K562 (cell line): ENCODE measurements around the gene UBAC2. TPM values are rescaled to one million over a fixed set of nuclear protein-coding genes. Genes with fewer than 3 reads are reported as not detected.

Experiments used
- ATAC-seq: fragments of 200-7000 bp; cut with Tn5 transposase; 3 replicates; pipeline ENCODE4 v1.9.1; 2020; ENCODE audit warnings: moderate library complexity
- BruUV-seq: library from RNA; stranded (reverse); fragments of 400-500 nt; replicated peaks from 2 replicates; lab custom pipeline; 2021; lab: Mats Ljungman, UMichigan
- CTCF ChIA-PET: fragments of 300-600 bp; formaldehyde crosslinking; extraction: SDS; loops from one replicate; lab custom pipeline; 2021; ENCODE audit warnings: low intra/inter-chr PET ratio; lab: Yijun Ruan, JAX
- POLR2A ChIA-PET: fragments of 300-600, 350-650 bp; sonication (Branson Sonifier 250); formaldehyde crosslinking; extraction: SDS; loops from one replicate; lab custom pipeline; 2021; ENCODE audit warnings: antibody characterized with exemption, inconsistent platforms; lab: Yijun Ruan, JAX
- DNase-seq, 4 experiments: peaks; one replicate each; pipeline versions ENCODE4 v3.0.0 to v3.0.0-alpha.2; 2011 to 2018; ENCODE audit warnings: low spot score in 3 of 4, mixed read lengths in 3 of 4; ENCODE audit errors: extremely low read depth in 1 of 4
- FAIRE-seq: peaks from 2 replicates; lab custom pipeline; 2011; peaks lifted over from hg19 to GRCh38; lab: Jason Lieb, UNC
- H2AFZ ChIP-seq: 2 replicates; pipeline ENCODE4 v1.6.0; 2011; ENCODE audit warnings: low read depth, low read length, control low read depth, inconsistent platforms
- H3K27ac ChIP-seq: fragments of 200-600 bp; 3 replicates; pipeline ENCODE4 v1.8.0; 2011; ENCODE audit warnings: low read depth, mild to moderate bottlenecking, control low read depth, inconsistent platforms, low read length, moderate library complexity, mixed read lengths; ENCODE audit errors: extremely low read depth
- H3K27me3 ChIP-seq, 2 experiments: fragments of 300-600 bp in 1 of 2; 2 replicates in 1 of 2; 3 replicates in 1 of 2; pipeline versions ENCODE4 v1.6.0 to v1.8.0; 2011; ENCODE audit warnings: inconsistent platforms in 2 of 2, low read length in 2 of 2, mild to moderate bottlenecking in 1 of 2, mixed read lengths in 1 of 2, moderate library complexity in 1 of 2; ENCODE audit not compliant: control insufficient read depth in 2 of 2, insufficient read depth in 2 of 2
- H3K36me3 ChIP-seq: fragments of 300-600 bp; 3 replicates; pipeline ENCODE4 v1.8.0; 2011; ENCODE audit warnings: mild to moderate bottlenecking, low read length, inconsistent platforms; ENCODE audit not compliant: control insufficient read depth, insufficient read depth
- H3K4me1 ChIP-seq, 2 experiments: fragments of 200-600 bp in 1 of 2; replicated peaks in 1 of 2; 2 replicates in 1 of 2; 3 replicates in 1 of 2; pipeline versions ENCODE4 v1.5.1 to v1.8.0; 2011; ENCODE audit warnings: inconsistent platforms in 2 of 2, low read length in 2 of 2, mild to moderate bottlenecking in 1 of 2, mixed read lengths in 1 of 2, moderate library complexity in 1 of 2; ENCODE audit not compliant: control insufficient read depth in 2 of 2, insufficient read depth in 2 of 2
- H3K4me2 ChIP-seq: 2 replicates; pipeline ENCODE4 v1.6.1; 2011; ENCODE audit warnings: low read length, control low read depth, inconsistent platforms, mixed read lengths; ENCODE audit not compliant: insufficient read depth
- H3K4me3 ChIP-seq: fragments of 200-600 bp; sonication (generic), shearing (Covaris generic); 2 replicates; pipeline ENCODE4 v1.5.1; 2016; ENCODE audit warnings: control low read depth, inconsistent platforms
- H3K79me2 ChIP-seq: fragments of 200-600 bp; 3 replicates; pipeline ENCODE4 v1.8.0; 2011; ENCODE audit warnings: low read length, inconsistent platforms; ENCODE audit not compliant: control insufficient read depth, insufficient read depth
- H3K9ac ChIP-seq, 2 experiments: 2 replicates each; pipeline versions ENCODE4 v1.6.0 to v1.6.1; 2011; ENCODE audit warnings: low read depth in 2 of 2, low read length in 2 of 2, control low read depth in 1 of 2, inconsistent platforms in 1 of 2, mild to moderate bottlenecking in 1 of 2, mixed read lengths in 1 of 2; ENCODE audit not compliant: insufficient read depth in 1 of 2
- H3K9me1 ChIP-seq: one replicate; pipeline ENCODE4 v1.6.0; 2011; ENCODE audit warnings: inconsistent platforms, mild to moderate bottlenecking, low read length, moderate library complexity; ENCODE audit not compliant: control insufficient read depth, insufficient read depth
- H3K9me3 ChIP-seq: replicated peaks from 2 replicates; pipeline ENCODE4 v1.5.1; 2011; ENCODE audit warnings: low read depth, low read length, inconsistent platforms; ENCODE audit not compliant: control insufficient read depth, insufficient read depth
- H4K20me1 ChIP-seq: replicated peaks from 2 replicates; pipeline ENCODE4 v1.6.1; 2011; ENCODE audit warnings: low read length, inconsistent platforms, mixed read lengths; ENCODE audit not compliant: control insufficient read depth, insufficient read depth
- BCOR ChIP-seq: fragments of 450-650 bp; IDR thresholded peaks from 2 replicates; pipeline ENCODE4 v1.6.1; 2016
- CHD2 ChIP-seq: IDR thresholded peaks from 2 replicates; pipeline ENCODE4 v1.6.1; 2011; ENCODE audit warnings: low read depth, low read length
- RBM14 ChIP-seq: fragments of 200-400 bp; formaldehyde crosslinking; IDR thresholded peaks from 2 replicates; pipeline ENCODE4 v1.6.1; 2018; ENCODE audit warnings: low read depth, mild to moderate bottlenecking, low read length, moderate library complexity, borderline replicate concordance; ENCODE audit not compliant: insufficient read depth
- RBM25 ChIP-seq: fragments of 200-400 bp; formaldehyde crosslinking; IDR thresholded peaks from 2 replicates; pipeline ENCODE4 v1.6.1; 2018; ENCODE audit warnings: low read length, low read depth, moderate library complexity; ENCODE audit not compliant: severe bottlenecking
- TAF15 ChIP-seq: fragments of 200-400 bp; formaldehyde crosslinking; IDR thresholded peaks from 2 replicates; pipeline ENCODE4 v1.6.1; 2017; ENCODE audit warnings: mild to moderate bottlenecking, low read depth, low read length, moderate library complexity
- ZNF143 ChIP-seq: sonication (generic); formaldehyde crosslinking; IDR thresholded peaks from 2 replicates; pipeline ENCODE4 v1.9.0; 2022; ENCODE audit warnings: mild to moderate bottlenecking, missing genetic modification reagents
- WGBS: fragments of 100-300 bp; shearing (Covaris generic); methylation state at CpG from one replicate; pipeline ENCODE4 v1.1.6; 2016; ENCODE audit warnings: low coverage, mixed read lengths; ENCODE audit not compliant: insufficient coverage; ENCODE audit errors: missing lambda C conversion rate; 5-methylcytosine and 5-hydroxymethylcytosine counted together
- in situ Hi-C: fragments of 300-500 bp; cut with MboI; formaldehyde crosslinking; loops from 4 replicates; pipeline ENCODE4 v1.15.0; 2018; ENCODE audit warnings: inconsistent platforms, mixed read lengths
- intact Hi-C: fragments of 100-400 bp; cut with micrococcal nuclease; formaldehyde crosslinking; loops from 2 replicates; pipeline ENCODE4 v1.14.2; 2022
- polyA plus RNA-seq, 8 experiments: library from polyadenylated mRNA; depleted of rRNA in 4 of 8; stranded (reverse) in 5 of 8; unstranded in 3 of 8; fragments of >200 nt; fragmentation: Nextera tagmentation in 2 of 8; fragmentation: Illumina TruSeq in 1 of 8; extraction: Ambion mirVana in 2 of 8; extraction: Trizol in 1 of 8; gene quantifications; 2 replicates each; pipeline versions ENCODE4 v1.2.1 to v1.2.3, GENCODE V29; 2011 to 2014; ENCODE audit warnings: inconsistent platforms in 1 of 8, missing spikeins in 1 of 8
- total RNA-seq, 7 experiments: library from RNA; depleted of rRNA in 6 of 7; stranded (reverse); fragments of >200 nt in 6 of 7; fragmentation: Illumina TruSeq in 2 of 7; extraction: Trizol in 2 of 7; gene quantifications; 2 replicates each; pipeline versions ENCODE4 v1.2.1 to v1.2.3, GENCODE V29; 2011 to 2021; ENCODE audit warnings: low replicate concordance in 1 of 7
- TF ChIP-seq, protein P1 (sequence below), 3 experiments: IDR thresholded peaks in 2 of 3; conservative IDR thresholded peaks in 1 of 3; 2 replicates each; pipeline ENCODE4 v1.5.1; 2011 to 2012; ENCODE audit warnings: low read length in 3 of 3, mild to moderate bottlenecking in 3 of 3, control low read depth in 2 of 3, improper control_type of control experiment in 1 of 3, inconsistent platforms in 1 of 3, low read depth in 1 of 3, mixed read lengths in 1 of 3, moderate library complexity in 1 of 3; ENCODE audit not compliant: insufficient read depth in 2 of 3
- TF ChIP-seq, protein P2 (sequence below): fragments of 200-800 bp; sonication (Bioruptor generic); IDR thresholded peaks from 2 replicates; pipeline ENCODE4 v1.6.1; 2016; ENCODE audit warnings: missing genetic modification characterization, missing compliant biosample characterization

UBAC2 gene
- total and polyA plus RNA-seq, 9 of the 15 experiments (the other 6 are each of a cell fraction or from before 2014, with no cell fraction given): 6.0 to 84.1 (median 32.3) TPM

DNA sequence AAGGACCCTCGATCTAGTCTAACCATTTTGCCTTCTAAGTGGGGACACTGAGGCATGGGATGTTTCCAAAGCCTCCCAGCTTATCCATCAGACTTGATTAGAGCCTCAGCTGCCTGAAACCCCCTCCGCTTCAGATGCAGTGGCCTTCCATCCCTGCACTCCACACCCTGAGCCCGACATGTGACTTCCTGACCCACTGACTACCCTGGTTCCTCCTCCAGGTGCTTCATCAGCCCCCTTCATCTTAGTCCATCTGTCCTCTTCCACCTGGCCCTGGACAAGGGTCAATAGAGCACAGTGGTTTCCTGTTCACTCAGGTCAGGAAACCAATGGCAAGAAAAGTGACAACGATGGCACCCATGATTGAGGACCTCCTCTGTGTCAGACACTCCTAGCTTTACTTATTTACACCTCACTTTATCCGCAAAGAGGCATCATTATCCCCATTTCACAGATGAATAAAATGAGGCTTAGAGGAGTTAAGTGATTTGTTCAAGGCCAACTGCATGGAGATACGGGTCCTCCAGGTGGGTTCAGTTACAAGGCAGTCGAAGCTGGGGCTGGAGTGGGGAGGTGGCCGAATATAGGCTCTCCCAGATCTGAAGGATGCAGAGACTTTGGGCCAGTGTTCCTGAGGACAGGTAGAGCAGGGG lies 219.1 kb downstream of the UBAC2 start:
- no peak overlapping the region for H3K4me2 ChIP-seq

DNA sequence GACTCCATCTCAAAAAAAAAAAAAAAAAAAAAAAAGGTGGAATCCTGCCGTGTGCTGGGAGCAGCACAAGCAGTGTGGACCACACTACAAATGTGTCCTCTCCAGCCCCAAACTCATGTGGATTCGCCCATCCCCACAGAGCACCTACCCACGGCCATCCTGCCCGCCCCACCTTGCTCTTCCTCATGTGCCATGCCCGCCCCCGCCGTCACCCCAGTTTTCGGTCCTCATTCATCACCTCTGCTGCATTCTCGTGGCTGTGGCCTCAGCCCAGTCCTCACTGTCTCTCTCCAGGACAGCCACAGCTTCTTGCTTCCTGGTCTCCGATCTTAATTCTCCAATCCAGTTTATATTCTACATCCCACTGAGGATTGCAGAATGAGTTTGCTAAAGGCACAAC lies 220.6 kb downstream of the UBAC2 start:
- ATAC-seq (no peak), DNase-seq (no peak), FAIRE-seq (no peak)
- Histone ChIP-seq H3K4me2 (no peak overlapping the region), H4K20me1 (no peaks in the 10 kb centered on the region), H3K9me3 (no peaks in the 10 kb centered on the region), H3K4me3 (no peak overlapping the region), H3K9ac (no peak overlapping the region), H3K9me1 (no peaks in the 10 kb centered on the region), H3K79me2 (no peaks in the 10 kb centered on the region), H3K4me1 (peaks cover 3 to 23% of the 10 kb centered on the region in 2 experiments; a peak in 3 of 5 replicates), H3K27me3 (peaks cover 0 to 17% of the 10 kb centered on the region in 2 experiments; a peak in 1 of 5 replicates), H3K27ac (no peak overlapping the region), H3K36me3 (no peaks in the 10 kb centered on the region), H2AFZ (no peak overlapping the region)
- 34% methylated on average over 3 of the region's 10 CpGs for WGBS
- in situ Hi-C loops: no loop called here
- ChIA-PET CTCF (no interaction called here), POLR2A (interaction anchor here (1.4 to 1.5 kb wide), 2 partner anchors 14 to 195 kb away, joined by 3 read pairs; no protein-coding TSS in a partner anchor)
- intact Hi-C loops: no loop called here
- BruUV-seq: no TSS peak
- TF ChIP-seq CHD2: no peak
- TF ChIP-seq, protein P1, sequence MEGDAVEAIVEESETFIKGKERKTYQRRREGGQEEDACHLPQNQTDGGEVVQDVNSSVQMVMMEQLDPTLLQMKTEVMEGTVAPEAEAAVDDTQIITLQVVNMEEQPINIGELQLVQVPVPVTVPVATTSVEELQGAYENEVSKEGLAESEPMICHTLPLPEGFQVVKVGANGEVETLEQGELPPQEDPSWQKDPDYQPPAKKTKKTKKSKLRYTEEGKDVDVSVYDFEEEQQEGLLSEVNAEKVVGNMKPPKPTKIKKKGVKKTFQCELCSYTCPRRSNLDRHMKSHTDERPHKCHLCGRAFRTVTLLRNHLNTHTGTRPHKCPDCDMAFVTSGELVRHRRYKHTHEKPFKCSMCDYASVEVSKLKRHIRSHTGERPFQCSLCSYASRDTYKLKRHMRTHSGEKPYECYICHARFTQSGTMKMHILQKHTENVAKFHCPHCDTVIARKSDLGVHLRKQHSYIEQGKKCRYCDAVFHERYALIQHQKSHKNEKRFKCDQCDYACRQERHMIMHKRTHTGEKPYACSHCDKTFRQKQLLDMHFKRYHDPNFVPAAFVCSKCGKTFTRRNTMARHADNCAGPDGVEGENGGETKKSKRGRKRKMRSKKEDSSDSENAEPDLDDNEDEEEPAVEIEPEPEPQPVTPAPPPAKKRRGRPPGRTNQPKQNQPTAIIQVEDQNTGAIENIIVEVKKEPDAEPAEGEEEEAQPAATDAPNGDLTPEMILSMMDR (IDR thresholded peaks at IDR 0.05 in 2 of 3, conservative IDR thresholded peaks at IDR 0.05 in 1 of 3; ENCODE audit: insufficient read depth in 2 of 3, low read depth in 1 of 3, low read length in 3 of 3): no peak
- TF ChIP-seq RBM14: no peak
- no peak for TF ChIP-seq TAF15
- TF ChIP-seq, protein P2, sequence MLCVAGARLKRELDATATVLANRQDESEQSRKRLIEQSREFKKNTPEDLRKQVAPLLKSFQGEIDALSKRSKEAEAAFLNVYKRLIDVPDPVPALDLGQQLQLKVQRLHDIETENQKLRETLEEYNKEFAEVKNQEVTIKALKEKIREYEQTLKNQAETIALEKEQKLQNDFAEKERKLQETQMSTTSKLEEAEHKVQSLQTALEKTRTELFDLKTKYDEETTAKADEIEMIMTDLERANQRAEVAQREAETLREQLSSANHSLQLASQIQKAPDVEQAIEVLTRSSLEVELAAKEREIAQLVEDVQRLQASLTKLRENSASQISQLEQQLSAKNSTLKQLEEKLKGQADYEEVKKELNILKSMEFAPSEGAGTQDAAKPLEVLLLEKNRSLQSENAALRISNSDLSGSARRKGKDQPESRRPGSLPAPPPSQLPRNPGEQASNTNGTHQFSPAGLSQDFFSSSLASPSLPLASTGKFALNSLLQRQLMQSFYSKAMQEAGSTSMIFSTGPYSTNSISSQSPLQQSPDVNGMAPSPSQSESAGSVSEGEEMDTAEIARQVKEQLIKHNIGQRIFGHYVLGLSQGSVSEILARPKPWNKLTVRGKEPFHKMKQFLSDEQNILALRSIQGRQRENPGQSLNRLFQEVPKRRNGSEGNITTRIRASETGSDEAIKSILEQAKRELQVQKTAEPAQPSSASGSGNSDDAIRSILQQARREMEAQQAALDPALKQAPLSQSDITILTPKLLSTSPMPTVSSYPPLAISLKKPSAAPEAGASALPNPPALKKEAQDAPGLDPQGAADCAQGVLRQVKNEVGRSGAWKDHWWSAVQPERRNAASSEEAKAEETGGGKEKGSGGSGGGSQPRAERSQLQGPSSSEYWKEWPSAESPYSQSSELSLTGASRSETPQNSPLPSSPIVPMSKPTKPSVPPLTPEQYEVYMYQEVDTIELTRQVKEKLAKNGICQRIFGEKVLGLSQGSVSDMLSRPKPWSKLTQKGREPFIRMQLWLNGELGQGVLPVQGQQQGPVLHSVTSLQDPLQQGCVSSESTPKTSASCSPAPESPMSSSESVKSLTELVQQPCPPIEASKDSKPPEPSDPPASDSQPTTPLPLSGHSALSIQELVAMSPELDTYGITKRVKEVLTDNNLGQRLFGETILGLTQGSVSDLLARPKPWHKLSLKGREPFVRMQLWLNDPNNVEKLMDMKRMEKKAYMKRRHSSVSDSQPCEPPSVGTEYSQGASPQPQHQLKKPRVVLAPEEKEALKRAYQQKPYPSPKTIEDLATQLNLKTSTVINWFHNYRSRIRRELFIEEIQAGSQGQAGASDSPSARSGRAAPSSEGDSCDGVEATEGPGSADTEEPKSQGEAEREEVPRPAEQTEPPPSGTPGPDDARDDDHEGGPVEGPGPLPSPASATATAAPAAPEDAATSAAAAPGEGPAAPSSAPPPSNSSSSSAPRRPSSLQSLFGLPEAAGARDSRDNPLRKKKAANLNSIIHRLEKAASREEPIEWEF (CRISPR knock-in tag): no peak

More for the DNA sequence above, 219.1 kb downstream of the UBAC2 start:
- TF ChIP-seq BCOR (peak; percentile 44; the same call in 1 of the 2 replicates), RBM25 (peak; percentile 61), ZNF143 (no peak)
- ATAC-seq (no peak), DNase-seq (no peak), FAIRE-seq (no peak)
- Histone ChIP-seq H3K4me1 (peaks cover 3 to 16% of the 10 kb centered on the region in 2 experiments; a peak in 3 of 5 replicates), H4K20me1 (no peaks in the 10 kb centered on the region), H3K79me2 (no peaks in the 10 kb centered on the region), H3K36me3 (no peaks in the 10 kb centered on the region), H3K9me3 (no peaks in the 10 kb centered on the region), H3K9ac (no peak overlapping the region), H3K27ac (no peak overlapping the region), H2AFZ (no peak overlapping the region), H3K27me3 (peaks cover 0 to 17% of the 10 kb centered on the region in 2 experiments; a peak in 1 of 5 replicates), H3K4me3 (no peak overlapping the region), H3K9me1 (no peaks in the 10 kb centered on the region)
- in situ Hi-C loops: no loop called here
- ChIA-PET CTCF (no interaction called here), POLR2A (interaction anchor here (1.4 kb wide), 1 partner anchor 196 kb away, joined by 3 read pairs; no protein-coding TSS in a partner anchor)
- intact Hi-C loops: no loop called here
- no TSS peak for BruUV-seq
- 33% methylated on average over 8 of the region's 8 CpGs for WGBS
